Left ventricle myocardium superior (tissue), 1 donor: ENCODE results near the gene ZNF787. TPM values are rescaled to one million over a fixed set of nuclear protein-coding genes. Genes with fewer than 3 reads are reported as not detected.
"Not testable (repeated sequence)": the region's sequence is repeated elsewhere in the genome, so short reads cannot be mapped to it uniquely, and the experiment has no call there.

Experiments used
- ATAC-seq: fragments of 200-7000 bp; cut with Tn5 transposase; one replicate; pipeline ENCODE4 v1.9.1; 2020; ENCODE audit warnings: mild to moderate bottlenecking, moderate library complexity
- DNase-seq: peaks from one replicate; pipeline ENCODE4 v3.0.0-alpha.2; 2020
- intact Hi-C: fragments of 100-400 bp; cut with micrococcal nuclease; formaldehyde crosslinking; loops from one replicate; pipeline ENCODE4 v1.11.0; 2022
- long read RNA-seq: library from polyadenylated mRNA; unstranded; transcript quantifications from one replicate; pipeline ENCODE4 v2.0.0, GENCODE V29; 2021
- total RNA-seq: library from RNA; stranded (reverse); fragmentation: NEBNext Ultra II Directional; extraction: Animal tissue kit (Norgen Biotek cat#: 25700); gene quantifications from one replicate; pipeline ENCODE4 v1.2.1, GENCODE V29; 2021
- donor health status: DM: no; HTN: yes; CAD: no; lungs with severe emphysema.

The ZNF787 gene
- 33.8 TPM for total RNA-seq
- long read RNA-seq, transcript ZNF787-203 (3 exons, 1,925 nt): major isoform, 42 of 67 reads
- long read RNA-seq, transcript ZNF787-201 (2 exons, 386 nt): minor isoform, 6 of 67 reads
- long read RNA-seq, partial matches to known transcripts: 0 of 67 reads
- long read RNA-seq, other reads (novel, unspliced or antisense): 19 of 67 reads

DNA sequence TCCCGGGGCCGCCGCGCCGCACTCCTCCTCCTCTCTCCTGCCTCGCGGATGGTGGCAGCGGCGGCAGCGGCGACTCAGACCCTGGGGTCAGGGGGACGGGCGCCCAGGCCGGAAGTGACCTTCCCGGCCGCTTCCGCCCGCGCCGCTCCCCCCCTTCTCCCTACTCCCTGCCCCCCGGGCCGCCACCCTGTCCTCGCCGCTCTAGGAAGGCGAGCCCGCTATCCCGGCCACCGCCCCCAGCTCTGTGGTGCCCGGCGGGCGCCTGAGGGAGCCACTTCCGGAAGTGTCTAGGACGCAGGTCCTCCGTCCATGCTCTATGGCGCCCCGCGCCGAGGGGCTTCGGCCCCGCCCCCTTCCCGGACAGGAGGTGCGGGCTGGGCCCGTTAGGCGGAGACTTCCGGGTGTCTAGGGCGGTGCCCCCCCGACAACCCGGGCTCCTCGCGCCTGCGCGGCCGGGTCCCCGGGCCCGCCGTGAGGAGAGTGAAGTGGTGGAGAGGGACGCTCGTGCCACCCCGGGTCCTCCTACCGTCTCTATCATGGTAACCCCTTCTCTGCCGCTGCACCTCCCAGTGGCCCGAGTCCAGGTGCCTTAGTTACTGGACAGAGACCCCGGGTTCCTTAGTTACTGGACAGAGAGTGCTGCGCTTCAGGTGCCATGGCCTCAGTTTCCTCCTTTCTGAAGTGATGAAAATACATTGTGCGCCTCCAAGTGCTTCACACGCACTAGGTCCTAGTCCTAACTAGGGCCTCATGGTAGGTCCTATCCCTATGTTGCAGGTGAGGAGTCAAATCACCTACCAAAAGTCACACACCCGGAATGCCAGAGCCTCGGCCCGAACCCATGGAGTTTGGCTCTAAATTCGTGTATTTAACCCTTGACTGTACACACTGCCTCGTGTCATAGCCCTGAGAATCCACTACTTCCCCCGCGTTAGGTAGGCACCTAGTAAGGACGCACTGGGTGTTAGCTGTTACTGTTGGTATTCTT is at the start of gene ZNF787:
Gene ZNF787 (minus strand): TSS at position 116 of the 988 bp plus-strand sequence. CDS start 18,078 bp downstream, outside the sequence.
- ATAC-seq (peak; percentile 92), DNase-seq (peak; percentile 99)
- intact Hi-C loops: no loop called here

DNA sequence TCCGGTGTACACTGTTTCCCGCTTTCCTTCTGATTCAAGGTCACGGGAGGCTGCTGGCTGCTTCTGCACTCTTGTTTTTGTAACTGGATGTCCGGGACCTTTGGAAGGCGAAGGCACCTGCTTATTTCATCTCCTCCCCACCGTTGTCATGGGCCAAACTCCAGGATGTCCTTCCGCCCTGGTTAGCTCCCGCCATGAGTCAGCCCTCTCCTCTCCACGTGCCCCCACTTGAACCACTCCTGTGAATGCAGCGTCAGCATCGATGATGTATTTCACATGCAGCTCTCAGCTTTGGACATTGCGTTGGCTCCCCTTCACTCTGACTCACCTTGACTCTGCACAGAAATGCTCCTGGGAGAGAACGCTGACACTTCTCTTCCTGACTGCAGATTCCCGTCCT is 49.2 kb upstream of the ZNF787 start:
- DNase-seq (no peak), ATAC-seq (peak; percentile 38)
- intact Hi-C loops: loop anchor here (5.0 kb wide), 1 partner anchor 93 kb away; no protein-coding TSS in a partner anchor

- intact Hi-C loops: no loop called here
- ATAC-seq (no peak), DNase-seq (no peak)
Observed at GRCh38 chr19:56167064-56167578, 46.0 kb upstream of the ZNF787 start.

DNA sequence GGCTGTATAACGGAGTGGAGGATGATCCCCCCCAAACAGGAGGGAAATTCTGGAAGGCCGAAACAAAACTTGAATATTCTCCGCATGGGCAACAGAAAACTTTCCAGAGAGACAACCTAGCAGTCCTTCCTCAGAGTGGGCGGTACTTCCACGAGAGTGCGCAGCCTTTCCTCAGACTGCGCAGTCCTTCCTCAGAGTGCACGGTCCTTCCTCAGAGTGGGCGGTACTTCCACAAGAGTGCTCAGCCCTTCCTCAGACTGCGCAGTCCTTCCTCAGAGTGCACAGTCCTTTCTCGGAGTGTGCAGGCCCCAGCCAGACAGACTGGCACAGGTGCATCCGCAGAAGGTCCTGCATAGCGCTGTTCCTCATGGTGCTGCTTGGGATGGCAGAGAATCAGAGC is 42.0 kb upstream of the ZNF787 start:
- DNase-seq: no peak
- intact Hi-C loops: no loop called here
- no peak for ATAC-seq

GRCh38 chr19:56162258-56162657 is 41.2 kb upstream of the ZNF787 start:
- DNase-seq (no peak), ATAC-seq (no peak)
- intact Hi-C loops: no loop called here

GRCh38 chr19:56161534-56161933 is 40.4 kb upstream of the ZNF787 start:
- ATAC-seq (no peak), DNase-seq (no peak)
- intact Hi-C loops: no loop called here

- ATAC-seq (no peak), DNase-seq (no peak)
- intact Hi-C loops: loop anchor here (10.0 kb wide), 1 partner anchor 75 kb away; no protein-coding TSS in a partner anchor
Observed at GRCh38 chr19:56159622-56160271, 38.7 kb upstream of the ZNF787 start.

GRCh38 chr19:56159009-56159559 is 38.0 kb upstream of the ZNF787 start:
- DNase-seq (no peak), ATAC-seq (no peak)
- intact Hi-C loops: loop anchor here (10.0 kb wide), 1 partner anchor 74 kb away; no protein-coding TSS in a partner anchor

GRCh38 chr19:56158170-56158757 is 37.2 kb upstream of the ZNF787 start:
- ATAC-seq (no peak), DNase-seq (no peak)
- intact Hi-C loops: loop anchor here (10.0 kb wide), 1 partner anchor 73 kb away; no protein-coding TSS in a partner anchor

GRCh38 chr19:56156768-56157167 is 35.7 kb upstream of the ZNF787 start:
- intact Hi-C loops: loop anchor here (10.0 kb wide), 1 partner anchor 72 kb away; no protein-coding TSS in a partner anchor
- peak; percentile 49 for ATAC-seq
- peak; percentile 51 for DNase-seq

DNA sequence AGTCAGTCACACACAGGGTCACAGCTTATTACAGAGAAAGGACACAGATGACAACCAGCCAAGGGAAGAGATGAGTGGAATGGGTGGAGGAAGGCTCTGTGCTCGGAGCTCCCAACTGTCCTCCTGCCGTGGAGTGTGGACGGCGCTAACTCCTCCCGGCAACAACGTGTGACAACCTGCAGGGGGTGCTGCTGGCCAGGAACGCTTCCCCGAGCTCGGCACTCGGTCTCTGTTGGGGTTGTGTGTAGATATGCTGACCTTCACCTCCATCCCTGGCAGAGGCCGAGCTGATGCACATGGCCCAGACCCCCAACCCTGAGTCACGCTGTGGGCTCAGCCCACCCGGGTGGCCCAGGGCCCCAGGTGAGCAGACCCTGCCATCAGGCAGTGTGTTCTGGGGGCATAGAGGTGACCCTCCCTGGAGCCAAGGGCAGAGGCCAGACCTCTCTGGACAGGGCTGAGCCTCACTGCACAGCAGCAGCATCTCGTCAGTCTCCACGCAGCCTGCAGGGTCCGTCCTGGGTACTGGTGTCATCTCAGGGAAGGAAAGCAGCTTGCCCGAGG is 34.1 kb upstream of the ZNF787 start:
- peak; percentile 30 for ATAC-seq
- intact Hi-C loops: loop anchor here (10.0 kb wide), 1 partner anchor 70 kb away; no protein-coding TSS in a partner anchor
- peak; percentile 43 for DNase-seq

DNA sequence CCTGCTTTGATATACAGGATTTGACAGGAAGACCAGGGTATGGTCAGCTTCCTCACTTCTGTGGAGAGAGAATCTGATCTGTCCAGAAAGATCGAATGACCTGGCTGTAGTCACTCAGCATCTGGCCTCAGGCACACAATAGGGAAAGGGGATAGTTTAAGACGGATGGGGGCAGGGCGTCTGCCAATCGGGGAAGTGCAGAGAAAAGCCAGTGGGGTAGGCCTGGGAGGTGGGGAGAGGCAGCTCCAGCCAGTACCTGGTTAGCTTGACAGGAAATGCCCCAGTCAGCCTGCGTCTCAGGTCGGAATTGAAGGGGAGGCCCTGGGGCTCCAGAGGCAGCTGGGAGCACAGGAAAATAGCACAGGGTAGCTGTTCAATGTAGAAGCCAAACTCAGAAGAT is 32.4 kb upstream of the ZNF787 start:
- no peak for ATAC-seq
- DNase-seq: no peak
- intact Hi-C loops: loop anchor here (10.0 kb wide), 1 partner anchor 69 kb away; no protein-coding TSS in a partner anchor

DNA sequence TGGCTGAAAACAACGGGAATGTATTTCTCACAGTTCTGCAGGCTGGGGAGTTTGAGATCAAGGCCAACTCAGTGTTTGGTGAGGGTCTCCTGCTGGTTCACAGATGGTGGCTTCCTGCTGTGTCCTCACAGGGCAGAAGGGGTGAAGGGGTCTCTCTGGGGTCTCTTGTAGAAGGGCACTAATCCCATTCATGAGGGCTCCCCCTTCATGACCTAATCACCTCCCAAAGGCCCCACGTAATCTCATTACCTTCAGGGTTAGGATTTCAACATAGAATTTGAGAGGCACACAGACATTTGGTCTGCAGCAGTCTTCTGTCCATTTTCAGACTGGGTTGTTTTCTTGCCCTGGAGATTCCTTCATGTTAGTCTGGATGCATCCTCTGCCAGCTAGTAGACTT is 31.5 kb upstream of the ZNF787 start:
- ATAC-seq: no peak
- intact Hi-C loops: loop anchor here (10.0 kb wide), 1 partner anchor 68 kb away; no protein-coding TSS in a partner anchor

GRCh38 chr19:56150358-56150757 is 29.3 kb upstream of the ZNF787 start:
- no peak for DNase-seq
- peak; percentile 76 for ATAC-seq
- intact Hi-C loops: loop anchor here (10.0 kb wide), 1 partner anchor 66 kb away; no protein-coding TSS in a partner anchor

More for the DNA sequence above, 31.5 kb upstream of the ZNF787 start:
- DNase-seq: no peak

GRCh38 chr19:56149656-56150038 is 28.6 kb upstream of the ZNF787 start:
- intact Hi-C loops: loop anchor here (10.0 kb wide), 1 partner anchor 65 kb away; no protein-coding TSS in a partner anchor
- DNase-seq: no peak
- ATAC-seq: no peak

GRCh38 chr19:56148955-56149655 is 28.0 kb upstream of the ZNF787 start:
- ATAC-seq, intact Hi-C loops, DNase-seq: not testable (repeated sequence)

DNA sequence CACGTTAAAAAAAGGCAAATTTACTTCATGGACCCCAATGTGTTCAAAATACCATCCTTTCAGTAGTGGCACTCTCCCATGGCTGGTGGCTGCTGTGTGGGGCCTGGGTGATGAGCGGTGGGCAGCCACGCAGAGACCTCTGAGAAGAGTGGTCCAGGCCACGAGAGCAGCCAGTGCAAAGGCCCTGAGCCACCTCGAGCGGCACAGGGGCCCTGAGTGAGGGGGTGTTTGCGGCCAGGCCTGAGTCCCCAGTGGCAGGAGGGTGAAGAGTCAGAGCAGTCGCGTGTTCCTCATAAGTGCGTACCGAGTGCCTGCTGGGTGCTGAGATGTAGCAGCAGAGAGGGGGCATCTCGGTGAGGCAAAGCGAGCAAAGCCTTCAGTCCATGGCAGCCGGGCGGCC is 27.0 kb upstream of the ZNF787 start:
- DNase-seq (no peak), ATAC-seq (no peak)
- intact Hi-C loops: no loop called here
